Right forelimb (tissue), 1 donor: Measurements from ENCODE around the gene OAS3.
A peak's percentile ranks its signal among the peaks of the same experiment; 100 is the strongest.
"Not testable (repeated sequence)": the region's sequence is repeated elsewhere in the genome, so short reads cannot be mapped to it uniquely, and the experiment has no call there.

Source experiments
- DNase-seq: peaks from one replicate; pipeline ENCODE4 v3.0.0-alpha.2; 2018

The OAS3 gene

GRCh38 chr12:112987561-112987960 is 49.3 kb downstream of the OAS3 start:
- no peak for DNase-seq

GRCh38 chr12:112988224-112988623 is 50.0 kb downstream of the OAS3 start:
- no peak for DNase-seq

- DNase-seq: not testable (repeated sequence)
These were observed 50.6 kb downstream of the OAS3 start for GRCh38 chr12:112988823-112989385.

- no peak for DNase-seq
These were observed 51.5 kb downstream of the OAS3 start for GRCh38 chr12:112989806-112990205.

- DNase-seq: peak; percentile 55
These were observed 54.5 kb downstream of the OAS3 start for GRCh38 chr12:112992541-112993398.

GRCh38 chr12:112995008-112995407 is 56.7 kb downstream of the OAS3 start:
- no peak for DNase-seq

GRCh38 chr12:112996501-112996900 is 58.2 kb downstream of the OAS3 start:
- DNase-seq: no peak

GRCh38 chr12:112997506-112997905 is 59.2 kb downstream of the OAS3 start:
- DNase-seq: no peak

- DNase-seq: no peak
These were observed 60.9 kb downstream of the OAS3 start for GRCh38 chr12:112998987-112999767.

GRCh38 chr12:113000433-113000832 is 62.2 kb downstream of the OAS3 start:
- no peak for DNase-seq

GRCh38 chr12:113002155-113002554 is 63.9 kb downstream of the OAS3 start:
- DNase-seq: no peak

- no peak for DNase-seq
These were observed 64.4 kb downstream of the OAS3 start for GRCh38 chr12:113002676-113003075.

- no peak for DNase-seq
These were observed 65.4 kb downstream of the OAS3 start for GRCh38 chr12:113003636-113004035.

GRCh38 chr12:113005762-113006161 is 67.5 kb downstream of the OAS3 start:
- DNase-seq: no peak

- DNase-seq: no peak
These were observed 67.9 kb downstream of the OAS3 start for GRCh38 chr12:113006206-113006605.

- DNase-seq: no peak
These were observed 68.4 kb downstream of the OAS3 start for GRCh38 chr12:113006641-113007040.

GRCh38 chr12:113007166-113007565 is 68.9 kb downstream of the OAS3 start:
- DNase-seq: no peak

- no peak for DNase-seq
These were observed 72.4 kb downstream of the OAS3 start for GRCh38 chr12:113010701-113011100.

GRCh38 chr12:113014565-113014964 is 76.3 kb downstream of the OAS3 start:
- no peak for DNase-seq

- no peak for DNase-seq
These were observed 78.5 kb downstream of the OAS3 start for GRCh38 chr12:113016796-113017195.

GRCh38 chr12:113019025-113019424 is 80.8 kb downstream of the OAS3 start:
- no peak for DNase-seq

GRCh38 chr12:113021500-113021899 is 83.2 kb downstream of the OAS3 start:
- no peak for DNase-seq
